Keratinocyte (primary cell): Measurements from ENCODE around the gene PEX7.

Experiments used
- CTCF ChIP-seq, 3 experiments: IDR thresholded peaks in 1 of 3; conservative IDR thresholded peaks in 1 of 3; optimal IDR thresholded peaks in 1 of 3; 2 replicates in 2 of 3; 3 replicates in 1 of 3; pipeline versions ENCODE3 to v1.5.1; 2011; ENCODE audit warnings: low read length in 3 of 3, mild to moderate bottlenecking in 3 of 3, moderate library complexity in 2 of 3, control low read depth in 1 of 3, inconsistent platforms in 1 of 3; ENCODE audit not compliant: insufficient read depth in 2 of 3; ENCODE audit errors: extremely low read depth in 1 of 3
- EZH2 ChIP-seq: IDR thresholded peaks from one replicate; pipeline ENCODE4 v1.6.1; 2012; ENCODE audit warnings: inconsistent platforms, mild to moderate bottlenecking, low read length, moderate library complexity

- TF ChIP-seq CTCF (optimal IDR thresholded peaks at IDR 0.05 in 1 of 3, IDR thresholded peaks at IDR 0.05 in 1 of 3, conservative IDR thresholded peaks at IDR 0.05 in 1 of 3; ENCODE audit: extremely low read depth in 1 of 3, insufficient read depth in 2 of 3, low read length in 3 of 3) (no peak), EZH2 (no peak)
Observed at GRCh38 chr6:136880748-136881460, 58.5 kb downstream of the PEX7 start.
